IMR-90 (cell line): ENCODE results near the gene PTMS.

Source experiments
- BHLHE40 ChIP-seq: fragments of 150-350 bp; IDR thresholded peaks from 2 replicates; pipeline ENCODE4 v1.6.1; 2016; ENCODE audit warnings: mild to moderate bottlenecking, low read depth, low read length
- CHD1 ChIP-seq: IDR thresholded peaks from 2 replicates; pipeline ENCODE4 v1.6.1; 2012; ENCODE audit warnings: low read depth, low read length, improper control_type of control experiment
- CTCF ChIP-seq: conservative IDR thresholded peaks from 2 replicates; pipeline ENCODE4 v1.5.1; 2012; ENCODE audit warnings: mild to moderate bottlenecking, low read depth, low read length, improper control_type of control experiment
- ELK1 ChIP-seq: fragments of 150-350 bp; IDR thresholded peaks from 2 replicates; pipeline ENCODE4 v1.6.1; 2016; ENCODE audit warnings: low read depth, mild to moderate bottlenecking, low read length, moderate library complexity, borderline replicate concordance
- FOS ChIP-seq: fragments of 150-350 bp; IDR thresholded peaks from 2 replicates; pipeline ENCODE4 v1.6.1; 2016; ENCODE audit warnings: low read depth, low read length
- MAFK ChIP-seq: IDR thresholded peaks from 2 replicates; pipeline ENCODE4 v1.6.1; 2012; ENCODE audit warnings: low read depth, low read length, improper control_type of control experiment
- MAZ ChIP-seq: IDR thresholded peaks from 2 replicates; pipeline ENCODE4 v1.6.1; 2012; ENCODE audit warnings: low read depth, mild to moderate bottlenecking, low read length, improper control_type of control experiment, moderate library complexity, borderline replicate concordance
- MXI1 ChIP-seq: IDR thresholded peaks from 2 replicates; pipeline ENCODE4 v1.6.1; 2012; ENCODE audit warnings: low read depth, mild to moderate bottlenecking, low read length, moderate library complexity, borderline replicate concordance
- NFE2L2 ChIP-seq: fragments of 150-350 bp; IDR thresholded peaks from 2 replicates; pipeline ENCODE4 v1.6.1; 2016; ENCODE audit warnings: low read depth, mild to moderate bottlenecking, low read length
- POLR2A ChIP-seq: IDR thresholded peaks from 2 replicates; pipeline ENCODE4 v1.6.1; 2012; ENCODE audit warnings: mild to moderate bottlenecking, low read depth, low read length
- RAD21 ChIP-seq: IDR thresholded peaks from 2 replicates; pipeline ENCODE4 v1.6.1; 2012; ENCODE audit warnings: low read length, improper control_type of control experiment
- RCOR1 ChIP-seq: IDR thresholded peaks from 2 replicates; pipeline ENCODE4 v1.6.1; 2012; ENCODE audit warnings: mild to moderate bottlenecking, low read length, improper control_type of control experiment; ENCODE audit not compliant: insufficient replicate concordance
- RFX5 ChIP-seq: IDR thresholded peaks from 2 replicates; pipeline ENCODE4 v1.8.0; 2012; ENCODE audit warnings: low read depth, mild to moderate bottlenecking, low read length, moderate library complexity
- USF2 ChIP-seq: fragments of 150-350 bp; IDR thresholded peaks from 2 replicates; pipeline ENCODE4 v1.6.1; 2017; ENCODE audit warnings: mild to moderate bottlenecking, antibody characterized with exemption, low read length, low read depth

- TF ChIP-seq CTCF (no peak), MAFK (no peak), POLR2A (no peak), RFX5 (no peak), RCOR1 (no peak), USF2 (no peak), FOS (no peak), ELK1 (no peak), MXI1 (no peak), NFE2L2 (no peak), CHD1 (no peak), BHLHE40 (no peak), MAZ (no peak), RAD21 (no peak)
These were observed 41.0 kb downstream of the PTMS start for GRCh38 chr12:6807170-6807569.
